Stomach (tissue), 9 donors: ENCODE results near the gene GALNT2. TPM values are rescaled to one million over a fixed set of nuclear protein-coding genes. Genes with fewer than 3 reads are reported as not detected.

Experiments used
- DNase-seq, 2 donors: peaks; one replicate each; pipeline versions ENCODE4 v3.0.0 to v3.0.0-alpha.2; 2013 to 2019
- H3K27ac ChIP-seq, 5 donors: fragments of 200-600 bp in 4 of 5; sonication (generic) in 4 of 5; one replicate each; pipeline ENCODE4 v1.5.1; 2013 to 2019; ENCODE audit warnings: mild to moderate bottlenecking in 1 of 5, moderate library complexity in 1 of 5
- H3K27me3 ChIP-seq, 3 donors: fragments of 200-600 bp; sonication (generic); one replicate each; pipeline ENCODE4 v1.5.1; 2017 to 2019; ENCODE audit warnings: mixed run types in 1 of 3
- H3K36me3 ChIP-seq, 4 donors: fragments of 200-600 bp; sonication (generic); 1 replicate in 3 of 4; 2 replicates in 1 of 4; pipeline ENCODE4 v1.5.1; 2016 to 2019
- H3K4me1 ChIP-seq, 4 donors: fragments of 200-600 bp; sonication (generic); one replicate each; pipeline ENCODE4 v1.5.1; 2016 to 2019
- H3K4me3 ChIP-seq, 4 donors: fragments of 200-600 bp; sonication (generic) in 3 of 4; one replicate each; pipeline ENCODE4 v1.5.1; 2016 to 2019; ENCODE audit warnings: mild to moderate bottlenecking in 1 of 4
- H3K9me3 ChIP-seq, 4 donors: fragments of 200-600 bp; sonication (generic); one replicate each; pipeline ENCODE4 v1.5.1; 2016 to 2019
- CTCF ChIP-seq, 7 experiments: fragments of 450-650 bp in 4 of 7; fragments of 200-600 bp in 3 of 7; sonication (generic) in 3 of 7; IDR thresholded peaks; one replicate each; pipeline ENCODE4 v1.5.1; 2016 to 2019; ENCODE audit warnings: antibody characterized with exemption in 7 of 7, control low read depth in 2 of 7, mild to moderate bottlenecking in 1 of 7
- EP300 ChIP-seq: sonication (generic); formaldehyde crosslinking; IDR thresholded peaks from one replicate; pipeline ENCODE4 v1.6.1; 2017; ENCODE audit warnings: antibody characterized with exemption
- POLR2A ChIP-seq, 4 donors: fragments of 450-650 bp; IDR thresholded peaks; one replicate each; pipeline ENCODE4 v1.6.1; 2016; ENCODE audit warnings: antibody characterized with exemption in 4 of 4, control low read depth in 2 of 4, mild to moderate bottlenecking in 1 of 4, moderate library complexity in 1 of 4
- POLR2AphosphoS5 ChIP-seq, 3 donors: sonication (generic); formaldehyde crosslinking; IDR thresholded peaks; one replicate each; pipeline ENCODE4 v1.6.1; 2016; ENCODE audit warnings: antibody characterized with exemption in 3 of 3
- WGBS, 5 donors: extraction: QIAGEN DNeasy Blood & Tissue Kit in 3 of 5; methylation state at CpG; one replicate each; pipeline versions ENCODE4 v1.1.5 to v1.1.7; 2013 to 2018; 5-methylcytosine and 5-hydroxymethylcytosine counted together
- intact Hi-C: fragments of 100-400 bp; cut with DNase I; formaldehyde crosslinking; loops from one replicate; pipeline ENCODE4 v1.15.1; 2023; ENCODE audit warnings: low total_unique reads
- polyA plus RNA-seq, 3 donors: library from polyadenylated mRNA; stranded (reverse); fragments of 200-250 nt; gene quantifications; one replicate each; pipeline ENCODE4 v1.2.3, GENCODE V29; 2013
- total RNA-seq, 5 donors: library from RNA; depleted of rRNA; stranded (reverse); fragments of >200 nt; gene quantifications; one replicate each; pipeline versions ENCODE4 v1.1.0 to v1.2.3, GENCODE V29; 2014 to 2016
- donor health status: healthy with polysubstance abuse.
- donor health status: Bipolar disorder and iron deficiency.
- donor health status: healthy.

Gene GALNT2
- total and polyA plus RNA-seq, 8 donors = 5.5 to 101 (median 43.1) TPM

GRCh38 chr1:230291731-230292620 is 224.9 kb downstream of the GALNT2 start:
- DNase-seq = no peak
- Histone ChIP-seq H3K4me1 (no peaks in the 10 kb centered on the region), H3K27me3 (peaks cover 0 to 32% (median 0%) of the 10 kb centered on the region in 3 donors), H3K27ac (no peak overlapping the region), H3K36me3 (no peaks in the 10 kb centered on the region), H3K4me3 (no peak overlapping the region), H3K9me3 (no peaks in the 10 kb centered on the region)
- TF ChIP-seq POLR2AphosphoS5 (IDR thresholded peaks at IDR 0.05) (no peak), CTCF (IDR thresholded peaks at IDR 0.05) (no peak), EP300 (no peak), POLR2A (IDR thresholded peaks at IDR 0.05) (no peak)
- WGBS, 5 donors = 62 to 74% (median 73%) methylated on average over 19 to 28 of the region's 28 CpGs
- intact Hi-C loops = no loop called here

- TF ChIP-seq EP300 (no peak), CTCF (IDR thresholded peaks at IDR 0.05) (no peak), POLR2A (IDR thresholded peaks at IDR 0.05) (no peak)
- H3K27me3 ChIP-seq = peaks cover 0 to 32% (median 0%) of the 10 kb centered on the region in 3 donors
- H3K4me1 ChIP-seq = no peaks in the 10 kb centered on the region
- H3K36me3 ChIP-seq = no peaks in the 10 kb centered on the region
- intact Hi-C loops = no loop called here
- WGBS, 5 donors = 63 to 76% (median 68%) methylated on average over 12 of the region's 12 CpGs
- no peak overlapping the region for H3K4me3 ChIP-seq
- no peak overlapping the region for H3K27ac ChIP-seq
- DNase-seq = peak in 1 of 2 donors; percentile 43
- H3K9me3 ChIP-seq = no peaks in the 10 kb centered on the region
These were observed 225.8 kb downstream of the GALNT2 start for GRCh38 chr1:230292689-230293389.

GRCh38 chr1:230293390-230293700 is 226.3 kb downstream of the GALNT2 start:
- TF ChIP-seq CTCF (IDR thresholded peaks at IDR 0.05) (no peak), POLR2AphosphoS5 (IDR thresholded peaks at IDR 0.05) (no peak), POLR2A (IDR thresholded peaks at IDR 0.05) (no peak), EP300 (no peak)

GRCh38 chr1:230295367-230295766 is 228.3 kb downstream of the GALNT2 start:
- no peak overlapping the region for H3K4me3 ChIP-seq
- 75 to 88% (median 82%) methylated on average over 3 of the region's 3 CpGs for WGBS, 5 donors
- peaks cover 0 to 21% (median 0%) of the 10 kb centered on the region in 3 donors for H3K27me3 ChIP-seq
- no peaks in the 10 kb centered on the region for H3K9me3 ChIP-seq
- no peaks in the 10 kb centered on the region for H3K4me1 ChIP-seq
- TF ChIP-seq POLR2AphosphoS5 (IDR thresholded peaks at IDR 0.05) = no peak
- no peak for TF ChIP-seq POLR2A (IDR thresholded peaks at IDR 0.05)
- TF ChIP-seq CTCF (IDR thresholded peaks at IDR 0.05) = no peak
- TF ChIP-seq EP300 = no peak
- intact Hi-C loops = no loop called here
- H3K27ac ChIP-seq = no peak overlapping the region
- DNase-seq = no peak
- no peaks in the 10 kb centered on the region for H3K36me3 ChIP-seq

More at GRCh38 chr1:230293390-230293700, 226.3 kb downstream of the GALNT2 start:
- H3K4me3 ChIP-seq = no peak overlapping the region
- 60 to 74% (median 67%) methylated on average over 7 of the region's 7 CpGs for WGBS, 5 donors
- H3K9me3 ChIP-seq = no peaks in the 10 kb centered on the region
- DNase-seq = no peak
- intact Hi-C loops = no loop called here
- H3K27ac ChIP-seq = no peak overlapping the region
- H3K36me3 ChIP-seq = no peaks in the 10 kb centered on the region
- no peaks in the 10 kb centered on the region for H3K4me1 ChIP-seq
- peaks cover 0 to 27% (median 0%) of the 10 kb centered on the region in 3 donors for H3K27me3 ChIP-seq
